Suprapubic skin (tissue), 4 donors: Measurements from ENCODE around the gene PRSS2.

Experiments used
- CTCF ChIP-seq, 2 donors: fragments of 200-600 bp in 1 of 2; fragments of 450-650 bp in 1 of 2; sonication (generic) in 1 of 2; IDR thresholded peaks; one replicate each; pipeline ENCODE4 v1.5.1; 2016 to 2019; ENCODE audit warnings: antibody characterized with exemption in 2 of 2, mild to moderate bottlenecking in 1 of 2, moderate library complexity in 1 of 2
- EP300 ChIP-seq: sonication (generic); formaldehyde crosslinking; IDR thresholded peaks from one replicate; pipeline ENCODE4 v1.6.1; 2017; ENCODE audit warnings: antibody characterized with exemption
- POLR2A ChIP-seq, 2 donors: fragments of 450-650 bp; IDR thresholded peaks; one replicate each; pipeline ENCODE4 v1.6.1; 2017; ENCODE audit warnings: antibody characterized with exemption in 2 of 2, mild to moderate bottlenecking in 2 of 2, moderate library complexity in 2 of 2
- POLR2AphosphoS5 ChIP-seq, 3 donors: sonication (generic); formaldehyde crosslinking; IDR thresholded peaks; one replicate each; pipeline ENCODE4 v1.6.1; 2017; ENCODE audit warnings: antibody characterized with exemption in 3 of 3

- TF ChIP-seq CTCF (IDR thresholded peaks at IDR 0.05), result no peak
- no peak for TF ChIP-seq EP300
- TF ChIP-seq POLR2A (IDR thresholded peaks at IDR 0.05), result no peak
- TF ChIP-seq POLR2AphosphoS5 (IDR thresholded peaks at IDR 0.05), result no peak
These were observed 6.5 kb downstream of the PRSS2 start for GRCh38 chr7:142777318-142777717.
